Type B pancreatic cell (in vitro differentiated cells): ENCODE results near the gene NOD2. TPM values are rescaled to one million over a fixed set of nuclear protein-coding genes. Genes with fewer than 3 reads are reported as not detected.

Source experiments
- DNase-seq: peaks from one replicate; pipeline ENCODE4 v3.0.0; 2021; ENCODE audit warnings: mixed read lengths; ENCODE audit not compliant: unreplicated experiment; ENCODE audit errors: extremely low spot score
- H3K27ac Mint-ChIP-seq: 2 replicates; pipeline ENCODE4 v1.8.0; 2021; ENCODE audit warnings: mild to moderate bottlenecking, mixed read lengths
- H3K27me3 Mint-ChIP-seq: 2 replicates; pipeline ENCODE4 v1.8.0; 2021; ENCODE audit warnings: mixed read lengths
- H3K36me3 Mint-ChIP-seq: 2 replicates; pipeline ENCODE4 v1.8.0; 2021; ENCODE audit warnings: mixed read lengths
- H3K4me1 Mint-ChIP-seq: one replicate; pipeline ENCODE4 v1.8.0; 2021; ENCODE audit warnings: mixed read lengths; ENCODE audit not compliant: unreplicated experiment
- H3K4me3 Mint-ChIP-seq: 2 replicates; pipeline ENCODE4 v1.8.0; 2021; ENCODE audit warnings: mild to moderate bottlenecking, mixed read lengths
- H3K9me3 Mint-ChIP-seq: 2 replicates; pipeline ENCODE4 v1.8.0; 2021; ENCODE audit warnings: mixed read lengths
- CTCF ChIP-seq: fragments of 200-600 bp; sonication (generic); conservative IDR thresholded peaks from 2 replicates; pipeline ENCODE4 v1.5.0; 2021; ENCODE audit warnings: antibody characterized with exemption, mild to moderate bottlenecking
- total RNA-seq: library from RNA; stranded (reverse); gene quantifications from 2 replicates; pipeline ENCODE4 v1.2.1, GENCODE V29; 2021; ENCODE audit warnings: low replicate concordance

NOD2 gene
- total RNA-seq, 1 donor from 2014 or later: 0.31 TPM

- no peaks in the 10 kb centered on the region for H3K27me3 Mint-ChIP-seq
- H3K4me3 Mint-ChIP-seq: no peak overlapping the region
- H3K36me3 Mint-ChIP-seq: peaks cover 1% of the 10 kb centered on the region
- TF ChIP-seq CTCF: no peak
- no peak for DNase-seq
- peaks cover 9% of the 10 kb centered on the region for H3K9me3 Mint-ChIP-seq
- no peaks in the 10 kb centered on the region for H3K4me1 Mint-ChIP-seq
- no peak overlapping the region for H3K27ac Mint-ChIP-seq
Measured at GRCh38 chr16:50709980-50710379, 16.6 kb downstream of the NOD2 start.

GRCh38 chr16:50711040-50711439 lies 17.6 kb downstream of the NOD2 start:
- Mint-ChIP-seq H3K27me3 (no peaks in the 10 kb centered on the region), H3K4me3 (no peak overlapping the region), H3K27ac (no peak overlapping the region), H3K9me3 (no peaks in the 10 kb centered on the region), H3K4me1 (no peaks in the 10 kb centered on the region), H3K36me3 (no peaks in the 10 kb centered on the region)
- no peak for DNase-seq
- TF ChIP-seq CTCF: no peak

- Mint-ChIP-seq H3K27ac (no peak overlapping the region), H3K4me1 (peaks cover 7% of the 10 kb centered on the region), H3K36me3 (no peaks in the 10 kb centered on the region), H3K4me3 (no peak overlapping the region), H3K9me3 (no peaks in the 10 kb centered on the region), H3K27me3 (no peaks in the 10 kb centered on the region)
- no peak for DNase-seq
- TF ChIP-seq CTCF: no peak
Measured at GRCh38 chr16:50711862-50712559, 18.6 kb downstream of the NOD2 start.

GRCh38 chr16:50712560-50712898 lies 19.1 kb downstream of the NOD2 start:
- no peaks in the 10 kb centered on the region for H3K36me3 Mint-ChIP-seq
- DNase-seq: no peak
- no peak overlapping the region for H3K4me3 Mint-ChIP-seq
- peaks cover 12% of the 10 kb centered on the region for H3K4me1 Mint-ChIP-seq
- no peaks in the 10 kb centered on the region for H3K9me3 Mint-ChIP-seq
- no peak for TF ChIP-seq CTCF
- H3K27ac Mint-ChIP-seq: no peak overlapping the region
- H3K27me3 Mint-ChIP-seq: no peaks in the 10 kb centered on the region

GRCh38 chr16:50712956-50713355 lies 19.6 kb downstream of the NOD2 start:
- H3K4me3 Mint-ChIP-seq: no peak overlapping the region

More at GRCh38 chr16:50712956-50713355, 19.6 kb downstream of the NOD2 start:
- Mint-ChIP-seq H3K27ac (no peak overlapping the region), H3K9me3 (no peaks in the 10 kb centered on the region), H3K36me3 (no peaks in the 10 kb centered on the region), H3K27me3 (no peaks in the 10 kb centered on the region), H3K4me1 (peaks cover 13% of the 10 kb centered on the region)
- TF ChIP-seq CTCF: no peak
- DNase-seq: no peak
